Muscle of back (tissue), 11 donors: ENCODE results near the gene TAB3. TPM values are rescaled to one million over a fixed set of nuclear protein-coding genes. Genes with fewer than 3 reads are reported as not detected.

Experiments used
- DNase-seq, 3 donors: peaks; one replicate each; pipeline versions ENCODE4 v3.0.0 to v3.0.0-alpha.2; 2013
- polyA plus RNA-seq, 10 donors: library from polyadenylated mRNA; unstranded; fragments of 120-200 nt; gene quantifications; one replicate each; pipeline ENCODE4 v1.2.1, GENCODE V29; 2013; ENCODE audit not compliant: insufficient read length in 10 of 10

Gene TAB3
- polyA plus RNA-seq, 10 donors, result 9.6 to 16.5 (median 12.8) TPM

DNA sequence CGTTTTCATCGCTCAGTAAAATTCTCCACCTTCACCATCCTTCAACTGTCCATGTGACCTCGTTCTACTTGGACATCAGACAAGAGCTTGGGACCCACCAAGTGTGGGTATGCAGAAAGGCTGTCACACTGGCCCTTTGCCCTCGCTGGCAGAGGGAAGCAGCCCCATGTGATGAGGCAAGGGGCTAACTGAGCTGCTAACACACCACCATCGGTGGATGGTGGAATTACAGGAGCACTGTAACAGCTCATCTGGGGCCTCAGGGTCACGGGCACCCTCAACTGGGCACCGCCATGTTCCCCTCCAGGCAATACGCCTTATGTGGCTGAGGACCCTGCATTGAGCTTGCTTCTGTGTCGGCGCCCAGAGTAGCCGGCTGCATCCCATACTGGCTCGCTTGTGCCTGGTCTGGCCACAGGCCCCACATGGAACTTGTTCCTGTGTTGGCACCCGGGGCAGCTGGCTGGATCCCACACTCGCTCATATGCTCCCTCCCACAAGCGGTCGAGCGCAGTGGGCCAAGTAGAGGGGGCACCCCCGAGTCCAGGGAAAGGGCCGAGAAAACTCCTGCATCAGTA is 109.5 kb downstream of the TAB3 start:
- DNase-seq, result no peak

GRCh38 chrX:30777575-30777974 is 111.5 kb downstream of the TAB3 start:
- no peak for DNase-seq

Other genes starting within 250 kb of the TAB3 start
- 1 to 10 TPM; 3.3 to 6.2 (median 4.5) TPM for gene GK, start 235.8 kb downstream of the TAB3 start, polyA plus RNA-seq
- gene FTHL17, start 182.8 kb upstream of the TAB3 start, polyA plus RNA-seq, result not detected